Endothelial cell of umbilical vein (primary cell): ENCODE results near the gene KIF1B.

Experiments used
- POLR2A ChIP-seq: IDR thresholded peaks from 2 replicates; pipeline ENCODE4 v1.6.1; 2012; ENCODE audit warnings: low read depth, mild to moderate bottlenecking, control low read depth, low read length
- TF ChIP-seq, protein P1 (sequence below), 2 donors: IDR thresholded peaks; 1 replicate in 1 of 2; 2 replicates in 1 of 2; pipeline ENCODE4 v1.5.1; 2011; ENCODE audit warnings: low read length in 2 of 2, mild to moderate bottlenecking in 2 of 2, moderate library complexity in 2 of 2, control low read depth in 1 of 2, inconsistent platforms in 1 of 2, low read depth in 1 of 2; ENCODE audit not compliant: insufficient read depth in 1 of 2; ENCODE audit errors: extremely low read depth in 1 of 2

DNA sequence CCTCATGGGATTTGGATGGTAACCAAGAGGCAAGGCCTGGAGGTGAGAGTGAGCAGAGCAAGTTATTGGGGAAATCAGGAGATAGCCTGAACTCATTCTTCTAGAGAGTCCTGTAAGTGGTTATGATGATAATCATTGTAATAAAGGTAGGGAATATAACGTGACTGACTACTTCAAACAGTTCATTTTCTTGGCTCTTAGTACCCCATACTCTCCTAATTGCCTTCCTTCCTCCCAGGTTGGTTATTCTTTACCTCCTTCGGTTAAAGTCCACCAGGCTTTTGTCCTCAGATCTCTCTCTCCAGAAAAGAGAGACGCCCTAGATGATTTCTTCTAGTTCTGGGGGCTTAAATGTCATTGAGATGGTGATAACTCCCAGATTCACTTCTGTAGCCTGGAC lies 35.3 kb downstream of the KIF1B start:
- TF ChIP-seq, protein P1, sequence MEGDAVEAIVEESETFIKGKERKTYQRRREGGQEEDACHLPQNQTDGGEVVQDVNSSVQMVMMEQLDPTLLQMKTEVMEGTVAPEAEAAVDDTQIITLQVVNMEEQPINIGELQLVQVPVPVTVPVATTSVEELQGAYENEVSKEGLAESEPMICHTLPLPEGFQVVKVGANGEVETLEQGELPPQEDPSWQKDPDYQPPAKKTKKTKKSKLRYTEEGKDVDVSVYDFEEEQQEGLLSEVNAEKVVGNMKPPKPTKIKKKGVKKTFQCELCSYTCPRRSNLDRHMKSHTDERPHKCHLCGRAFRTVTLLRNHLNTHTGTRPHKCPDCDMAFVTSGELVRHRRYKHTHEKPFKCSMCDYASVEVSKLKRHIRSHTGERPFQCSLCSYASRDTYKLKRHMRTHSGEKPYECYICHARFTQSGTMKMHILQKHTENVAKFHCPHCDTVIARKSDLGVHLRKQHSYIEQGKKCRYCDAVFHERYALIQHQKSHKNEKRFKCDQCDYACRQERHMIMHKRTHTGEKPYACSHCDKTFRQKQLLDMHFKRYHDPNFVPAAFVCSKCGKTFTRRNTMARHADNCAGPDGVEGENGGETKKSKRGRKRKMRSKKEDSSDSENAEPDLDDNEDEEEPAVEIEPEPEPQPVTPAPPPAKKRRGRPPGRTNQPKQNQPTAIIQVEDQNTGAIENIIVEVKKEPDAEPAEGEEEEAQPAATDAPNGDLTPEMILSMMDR (IDR thresholded peaks at IDR 0.05; ENCODE audit: extremely low read depth in 1 of 2, insufficient read depth in 1 of 2, low read depth in 1 of 2, low read length in 2 of 2) = no peak
- TF ChIP-seq POLR2A = no peak
